ENCODE results near the gene HIVEP3.

Gene HIVEP3

DNA sequence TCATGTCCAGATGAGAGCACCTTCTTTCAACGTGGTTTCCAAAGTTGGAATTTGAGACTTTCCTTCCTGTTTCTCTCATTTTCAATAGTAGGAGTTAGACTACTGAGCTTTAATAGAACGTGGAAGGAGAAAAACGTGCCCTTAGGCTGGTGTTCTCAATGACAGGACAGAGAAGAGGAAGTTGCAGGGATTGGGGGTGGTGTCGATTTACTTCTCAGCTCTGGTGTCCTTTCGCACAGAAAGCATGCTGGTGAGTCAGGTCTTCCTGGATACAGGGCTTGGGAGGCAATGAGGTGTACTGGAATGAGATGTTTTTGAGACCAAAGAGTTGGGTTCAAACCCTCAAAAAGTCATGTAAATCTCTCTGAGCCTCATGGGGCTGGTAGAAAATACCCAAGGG lies 67.1 kb downstream of the HIVEP3 start:
- peak; percentile 51 for FAIRE-seq
- no peak for DNase-seq (ENCODE audit: insufficient read length, low spot score)

DNA sequence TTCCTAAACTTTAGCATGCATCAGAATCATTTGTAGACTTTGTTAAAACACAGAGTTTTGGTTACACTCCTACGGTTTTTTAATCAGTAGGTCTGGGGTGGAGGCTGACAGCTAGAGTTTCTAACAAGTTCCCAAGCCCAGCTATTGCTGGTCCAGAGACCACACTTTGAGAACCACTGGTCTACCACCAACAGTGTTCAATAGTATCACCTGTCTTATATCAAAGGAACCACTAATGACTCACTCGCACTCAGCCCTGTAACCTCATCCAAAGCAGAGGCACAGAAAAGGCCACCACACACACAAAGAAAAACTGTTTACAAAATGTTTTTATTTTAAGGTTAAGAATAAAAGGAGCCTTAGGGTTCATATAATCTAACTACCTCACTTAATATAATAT lies 68.7 kb downstream of the HIVEP3 start:
- TF ChIP-seq SPI1 (IDR thresholded peaks at IDR 0.05; ENCODE audit: low read depth, low read length) (no peak), POLR2A (IDR thresholded peaks at IDR 0.05; ENCODE audit: low read depth, low read length) (no peak), TAF1 (IDR thresholded peaks at IDR 0.05; ENCODE audit: low read depth, low read length) (no peak), POLR2AphosphoS5 (IDR thresholded peaks at IDR 0.05; ENCODE audit: low read depth, low read length) (no peak), PAX5 (IDR thresholded peaks at IDR 0.05; ENCODE audit: insufficient read depth, low read length, severe bottlenecking) (no peak), POU2F2 (IDR thresholded peaks at IDR 0.05; ENCODE audit: low read depth, low read length) (no peak)
- DNase-seq (ENCODE audit: insufficient read length, low spot score) (no peak), FAIRE-seq (no peak)

More for the DNA sequence above, 67.1 kb downstream of the HIVEP3 start:
- TF ChIP-seq POLR2AphosphoS5 (IDR thresholded peaks at IDR 0.05; ENCODE audit: low read depth, low read length) (no peak), POLR2A (IDR thresholded peaks at IDR 0.05; ENCODE audit: low read depth, low read length) (no peak), PAX5 (IDR thresholded peaks at IDR 0.05; ENCODE audit: insufficient read depth, low read length, severe bottlenecking) (no peak), TAF1 (IDR thresholded peaks at IDR 0.05; ENCODE audit: low read depth, low read length) (no peak), SPI1 (IDR thresholded peaks at IDR 0.05; ENCODE audit: low read depth, low read length) (no peak), POU2F2 (IDR thresholded peaks at IDR 0.05; ENCODE audit: low read depth, low read length) (no peak)

DNA sequence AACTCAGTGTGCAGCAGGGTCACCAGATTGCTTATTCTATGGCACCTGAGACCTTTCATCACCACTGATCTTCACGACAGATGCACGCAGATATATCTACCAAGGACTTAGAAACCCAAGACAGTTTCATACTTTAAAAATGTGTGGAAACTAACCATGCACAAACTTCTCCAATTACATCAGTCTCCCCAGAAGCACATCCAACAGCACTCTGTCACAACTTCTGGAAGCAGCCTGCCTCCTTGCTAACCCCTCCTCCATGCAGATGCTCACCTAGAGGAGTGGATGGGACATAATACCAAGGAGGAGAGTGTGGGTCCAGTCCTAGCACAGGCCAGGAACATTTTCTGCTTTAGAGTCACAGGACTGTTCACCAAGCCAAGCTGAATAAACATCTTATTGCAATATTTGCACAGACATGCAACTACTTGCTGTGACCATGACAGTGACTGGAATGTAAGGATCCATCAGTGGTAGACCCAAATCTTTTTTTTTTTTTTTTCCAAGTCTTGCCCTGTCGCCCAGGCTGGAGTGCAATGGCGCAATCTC lies 69.4 kb downstream of the HIVEP3 start:
- TF ChIP-seq POU2F2 (IDR thresholded peaks at IDR 0.05; ENCODE audit: low read depth, low read length): no peak
- TF ChIP-seq PAX5 (IDR thresholded peaks at IDR 0.05; ENCODE audit: insufficient read depth, low read length, severe bottlenecking): no peak
- TF ChIP-seq POLR2AphosphoS5 (IDR thresholded peaks at IDR 0.05; ENCODE audit: low read depth, low read length): no peak
- TF ChIP-seq SPI1 (IDR thresholded peaks at IDR 0.05; ENCODE audit: low read depth, low read length): no peak
- no peak for TF ChIP-seq POLR2A (IDR thresholded peaks at IDR 0.05; ENCODE audit: low read depth, low read length)
- TF ChIP-seq TAF1 (IDR thresholded peaks at IDR 0.05; ENCODE audit: low read depth, low read length): no peak
- DNase-seq (ENCODE audit: insufficient read length, low spot score) (no peak), FAIRE-seq (no peak)

DNA sequence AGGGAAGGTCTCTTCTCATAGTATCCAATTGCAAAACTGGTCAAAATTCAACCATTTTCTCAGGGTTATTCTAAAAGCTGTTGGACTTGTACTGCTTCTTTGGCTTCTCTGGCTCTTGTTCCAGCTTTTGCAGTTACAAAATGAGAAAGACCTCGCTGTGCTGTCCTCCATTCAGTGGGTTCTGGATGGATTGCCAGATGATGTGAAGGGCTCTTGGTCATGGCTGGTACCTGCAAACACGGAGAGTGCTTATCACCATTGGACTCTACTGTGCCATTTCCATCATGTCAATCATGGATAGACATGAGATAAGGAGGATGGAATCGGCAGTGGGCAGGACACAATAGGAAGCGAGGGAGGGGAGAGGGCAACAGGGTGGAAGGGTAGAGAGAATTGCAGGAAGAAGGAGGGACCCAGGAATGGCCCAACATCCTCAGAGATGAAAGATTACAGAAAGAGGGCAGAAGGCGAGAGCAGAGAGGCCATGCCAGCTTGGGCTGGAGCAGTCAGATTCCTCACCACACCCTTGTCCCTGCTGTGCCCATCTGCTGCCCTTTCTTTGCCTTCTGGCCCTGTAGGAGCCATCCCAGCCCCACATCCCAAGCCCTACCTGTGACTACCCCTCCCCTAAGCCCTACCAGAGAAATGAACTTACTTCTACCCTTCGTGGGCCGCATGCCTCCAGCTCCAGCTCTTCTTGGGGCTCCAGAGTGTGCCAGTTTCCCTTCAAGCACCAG lies 70.3 kb downstream of the HIVEP3 start:
- no peak for FAIRE-seq

DNA sequence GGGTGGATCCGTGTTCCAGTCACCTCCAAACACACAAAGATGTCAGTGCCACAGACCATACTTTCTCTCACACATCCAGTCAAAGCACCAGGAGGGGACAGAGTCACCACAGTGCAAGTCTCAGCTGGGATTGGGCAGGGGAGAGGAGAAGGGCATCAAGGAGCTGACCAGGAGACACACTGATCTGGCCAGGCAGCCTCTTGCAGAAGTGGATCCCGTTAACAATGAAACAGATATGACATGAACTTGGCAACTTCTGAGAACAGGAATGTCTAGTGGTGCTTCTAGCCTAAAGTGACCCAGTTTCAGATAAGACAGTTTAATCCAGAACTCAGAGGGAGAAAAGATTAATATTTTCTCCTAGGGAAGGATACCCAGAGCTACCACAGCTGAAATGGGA lies 71.0 kb downstream of the HIVEP3 start:
- DNase-seq (ENCODE audit: insufficient read length, low spot score) (no peak), FAIRE-seq (no peak)
- no peak for TF ChIP-seq POLR2AphosphoS5 (IDR thresholded peaks at IDR 0.05; ENCODE audit: low read depth, low read length)
- no peak for TF ChIP-seq SPI1 (IDR thresholded peaks at IDR 0.05; ENCODE audit: low read depth, low read length)
- TF ChIP-seq POLR2A (IDR thresholded peaks at IDR 0.05; ENCODE audit: low read depth, low read length): no peak
- TF ChIP-seq PAX5 (IDR thresholded peaks at IDR 0.05; ENCODE audit: insufficient read depth, low read length, severe bottlenecking): no peak
- TF ChIP-seq POU2F2 (IDR thresholded peaks at IDR 0.05; ENCODE audit: low read depth, low read length): no peak
- TF ChIP-seq TAF1 (IDR thresholded peaks at IDR 0.05; ENCODE audit: low read depth, low read length): no peak

More for the DNA sequence above, 70.3 kb downstream of the HIVEP3 start:
- no peak for DNase-seq (ENCODE audit: insufficient read length, low spot score)
- no peak for TF ChIP-seq POLR2A (IDR thresholded peaks at IDR 0.05; ENCODE audit: low read depth, low read length)
- no peak for TF ChIP-seq PAX5 (IDR thresholded peaks at IDR 0.05; ENCODE audit: insufficient read depth, low read length, severe bottlenecking)
- no peak for TF ChIP-seq POLR2AphosphoS5 (IDR thresholded peaks at IDR 0.05; ENCODE audit: low read depth, low read length)
- TF ChIP-seq SPI1 (IDR thresholded peaks at IDR 0.05; ENCODE audit: low read depth, low read length): no peak
- TF ChIP-seq TAF1 (IDR thresholded peaks at IDR 0.05; ENCODE audit: low read depth, low read length): no peak
- no peak for TF ChIP-seq POU2F2 (IDR thresholded peaks at IDR 0.05; ENCODE audit: low read depth, low read length)

DNA sequence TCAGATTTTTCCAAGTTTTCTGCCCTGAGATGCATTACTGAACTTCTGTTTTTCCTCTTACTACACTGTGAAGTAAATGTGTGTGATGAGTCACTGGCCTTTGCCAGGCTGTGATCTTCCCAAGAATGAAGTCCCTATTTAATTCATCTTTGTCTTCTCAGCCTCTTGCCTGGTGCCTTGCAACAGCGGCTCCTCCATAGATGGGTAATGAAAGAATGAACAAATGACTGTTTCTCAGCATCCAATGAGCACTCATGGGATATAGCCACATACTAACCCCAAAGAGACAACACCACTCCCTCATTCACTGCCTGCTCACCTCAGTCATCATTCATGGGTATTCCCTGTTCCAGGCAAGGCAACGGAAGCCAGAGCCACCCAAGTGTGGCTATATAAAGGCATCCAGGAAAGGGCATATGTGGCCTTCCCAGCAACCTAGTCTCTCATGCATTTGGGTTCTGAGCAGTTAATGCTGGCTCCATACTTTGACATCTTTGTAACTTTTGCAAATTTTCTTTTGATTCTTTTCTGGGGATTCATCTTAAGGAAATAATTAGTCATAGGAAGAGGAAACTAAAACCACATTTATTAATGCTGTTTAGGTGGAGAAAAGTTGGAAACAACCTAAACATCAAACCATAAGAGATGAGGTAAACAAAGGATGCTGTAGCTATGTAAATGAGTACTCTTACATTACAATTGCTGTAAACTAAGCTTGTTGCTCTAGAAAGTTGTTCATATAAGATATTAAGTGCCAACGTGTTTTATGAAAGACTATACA lies 71.9 kb downstream of the HIVEP3 start:
- no peak for TF ChIP-seq PAX5 (IDR thresholded peaks at IDR 0.05; ENCODE audit: insufficient read depth, low read length, severe bottlenecking)
- no peak for TF ChIP-seq TAF1 (IDR thresholded peaks at IDR 0.05; ENCODE audit: low read depth, low read length)
- TF ChIP-seq POLR2A (IDR thresholded peaks at IDR 0.05; ENCODE audit: low read depth, low read length): no peak
- no peak for TF ChIP-seq POLR2AphosphoS5 (IDR thresholded peaks at IDR 0.05; ENCODE audit: low read depth, low read length)
- TF ChIP-seq SPI1 (IDR thresholded peaks at IDR 0.05; ENCODE audit: low read depth, low read length): no peak
- TF ChIP-seq POU2F2 (IDR thresholded peaks at IDR 0.05; ENCODE audit: low read depth, low read length): no peak
- DNase-seq (ENCODE audit: insufficient read length, low spot score): no peak
- FAIRE-seq: no peak

DNA sequence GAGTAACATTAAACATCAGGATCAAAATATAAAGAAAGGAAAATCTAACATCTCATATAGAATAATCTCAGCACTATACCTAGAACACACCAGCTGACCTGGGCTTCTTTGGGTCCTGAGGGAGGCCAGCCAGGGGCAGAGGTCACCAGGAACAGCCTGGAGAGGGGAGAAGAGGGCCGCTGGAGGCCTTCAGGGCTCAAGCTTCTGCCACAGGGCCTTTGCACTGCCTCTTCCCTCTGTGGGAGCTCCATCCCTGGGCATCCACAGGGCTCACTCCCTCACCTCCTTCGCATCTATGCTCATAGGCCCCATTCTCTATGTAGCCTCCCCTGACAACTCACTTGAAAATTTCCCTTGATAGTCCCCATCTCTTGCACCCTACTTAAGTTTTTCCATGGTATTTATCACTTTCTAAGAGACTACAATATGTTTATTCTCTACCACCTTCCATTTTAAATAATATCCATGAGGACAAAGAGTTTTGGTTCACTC lies 73.9 kb downstream of the HIVEP3 start:
- TF ChIP-seq POLR2A (IDR thresholded peaks at IDR 0.05; ENCODE audit: low read depth, low read length) (no peak), POU2F2 (IDR thresholded peaks at IDR 0.05; ENCODE audit: low read depth, low read length) (no peak), POLR2AphosphoS5 (IDR thresholded peaks at IDR 0.05; ENCODE audit: low read depth, low read length) (no peak), PAX5 (IDR thresholded peaks at IDR 0.05; ENCODE audit: insufficient read depth, low read length, severe bottlenecking) (no peak), TAF1 (IDR thresholded peaks at IDR 0.05; ENCODE audit: low read depth, low read length) (no peak), SPI1 (IDR thresholded peaks at IDR 0.05; ENCODE audit: low read depth, low read length) (no peak)
- no peak for DNase-seq (ENCODE audit: insufficient read length, low spot score)
- no peak for FAIRE-seq

DNA sequence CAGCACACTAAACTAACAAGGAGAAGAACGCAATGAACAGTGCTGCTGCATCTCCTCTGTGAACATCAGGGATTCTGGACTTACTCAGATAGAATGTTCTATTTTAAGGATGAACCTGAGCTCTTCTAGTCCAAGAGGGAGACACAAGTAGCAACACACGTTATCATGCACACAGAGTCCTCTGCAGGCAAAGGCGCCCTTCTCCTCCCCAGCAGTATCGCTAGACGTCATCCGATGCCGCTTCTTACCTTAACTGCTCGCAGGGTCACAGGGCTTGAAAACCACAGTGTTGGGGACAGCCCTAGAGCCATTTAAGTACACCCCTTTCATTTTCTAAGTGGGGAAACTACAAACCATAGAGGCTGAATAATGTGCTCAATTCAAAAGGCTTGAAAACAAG lies 74.5 kb downstream of the HIVEP3 start:
- FAIRE-seq (peak; percentile 80), DNase-seq (ENCODE audit: insufficient read length, low spot score) (no peak)

More for the DNA sequence above, 74.5 kb downstream of the HIVEP3 start:
- no peak for TF ChIP-seq PAX5 (IDR thresholded peaks at IDR 0.05; ENCODE audit: insufficient read depth, low read length, severe bottlenecking)
- TF ChIP-seq POLR2AphosphoS5 (IDR thresholded peaks at IDR 0.05; ENCODE audit: low read depth, low read length): no peak

Data from GM12891 (cell line).